ENCODE results near the gene MDH1.

The MDH1 gene

DNA sequence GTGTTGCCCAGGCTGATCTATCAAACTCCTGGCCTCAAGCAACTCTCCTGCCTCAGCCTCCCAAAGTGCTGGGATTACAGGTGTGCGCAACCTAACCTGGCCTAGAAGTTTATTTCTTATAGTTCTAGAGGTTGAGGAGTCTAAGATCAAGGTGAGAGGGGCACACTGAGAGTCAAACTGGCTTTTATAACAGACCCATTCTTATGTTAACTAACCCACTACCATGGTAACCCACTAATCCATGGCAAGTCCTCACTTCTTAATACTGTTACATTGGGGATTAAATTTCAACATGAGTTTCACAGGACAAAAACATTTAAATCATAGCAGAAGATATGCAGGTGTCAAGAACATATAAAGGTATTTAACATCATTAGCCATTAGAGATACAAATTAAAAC, 50.6 kb downstream of the MDH1 start:
- no peak for DNase-seq

DNA sequence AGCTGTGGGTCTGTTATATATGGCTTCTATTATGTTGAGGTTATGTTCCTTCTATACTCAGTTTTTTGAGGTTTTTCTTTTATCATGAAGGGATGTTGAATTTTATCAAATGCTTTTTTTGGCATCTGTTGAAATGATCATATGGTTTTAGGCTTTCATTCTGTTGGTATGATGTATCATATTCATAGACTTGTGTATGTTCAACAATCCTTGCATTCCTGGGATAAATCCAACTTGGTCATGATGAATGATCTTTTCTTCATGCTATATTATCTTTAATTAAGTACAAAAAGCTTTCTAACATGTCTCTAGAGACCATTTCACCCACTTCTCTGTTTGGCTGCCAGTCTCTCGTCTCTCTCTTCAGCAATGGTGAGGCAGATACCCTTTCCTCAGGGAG, 54.2 kb downstream of the MDH1 start:
- no peak for DNase-seq

DNA sequence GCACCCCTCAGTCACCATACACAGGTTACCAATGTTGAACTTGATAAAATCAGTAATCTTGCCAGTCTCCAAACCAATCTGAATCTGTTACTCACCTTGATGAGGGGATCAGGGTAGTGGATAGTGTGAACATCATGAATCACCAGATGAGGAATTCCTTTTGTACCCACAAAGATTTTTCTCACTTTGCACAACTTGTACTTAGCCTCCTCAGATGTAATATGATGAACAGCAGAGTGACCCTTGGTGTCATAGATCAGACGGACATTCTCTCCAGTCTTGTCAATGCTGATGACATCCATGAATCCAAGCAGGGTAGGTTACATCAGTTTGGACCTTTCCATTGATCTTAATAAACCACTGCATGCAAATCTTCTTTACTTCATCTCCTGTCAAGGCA, 54.7 kb downstream of the MDH1 start:
- no peak for DNase-seq

DNA sequence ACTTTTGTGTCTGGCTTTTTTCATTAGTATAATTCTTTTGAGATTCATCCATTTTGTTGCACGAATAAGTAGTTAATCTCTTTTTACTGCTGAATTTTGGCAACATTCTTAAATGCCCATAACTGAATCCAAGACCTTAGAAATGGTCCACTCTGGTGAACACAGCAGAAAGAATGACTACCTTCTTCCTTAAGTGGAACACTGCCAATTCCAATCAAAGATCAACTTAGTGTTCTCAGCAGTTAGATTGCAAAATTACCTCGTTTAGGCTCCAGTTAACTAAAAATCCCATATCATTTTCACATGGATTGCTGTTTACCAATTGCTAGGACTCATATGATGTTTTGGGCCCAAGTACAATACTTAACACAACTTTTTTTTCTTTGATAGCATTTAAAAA, 59.9 kb downstream of the MDH1 start:
- DNase-seq, result no peak

DNA sequence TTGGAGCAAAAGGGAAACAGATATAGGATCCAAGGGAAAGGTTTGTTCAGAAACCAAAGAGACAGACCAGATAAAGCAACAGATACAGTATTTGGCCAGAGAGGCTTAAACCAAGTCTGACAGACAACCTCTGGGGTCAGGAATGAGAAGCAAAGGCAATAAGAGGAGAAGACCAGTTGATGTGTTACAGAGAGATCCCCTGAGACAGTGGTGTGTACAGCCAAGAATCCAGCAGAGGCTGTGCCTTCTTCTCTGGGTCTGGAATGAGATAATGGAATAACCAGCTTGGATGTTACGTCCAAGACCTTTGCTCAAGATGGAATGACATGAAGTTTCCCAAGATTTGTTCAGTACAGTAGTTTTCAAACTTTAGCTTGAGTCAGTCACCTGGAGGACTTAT, 61.1 kb downstream of the MDH1 start:
- DNase-seq, result no peak

DNA sequence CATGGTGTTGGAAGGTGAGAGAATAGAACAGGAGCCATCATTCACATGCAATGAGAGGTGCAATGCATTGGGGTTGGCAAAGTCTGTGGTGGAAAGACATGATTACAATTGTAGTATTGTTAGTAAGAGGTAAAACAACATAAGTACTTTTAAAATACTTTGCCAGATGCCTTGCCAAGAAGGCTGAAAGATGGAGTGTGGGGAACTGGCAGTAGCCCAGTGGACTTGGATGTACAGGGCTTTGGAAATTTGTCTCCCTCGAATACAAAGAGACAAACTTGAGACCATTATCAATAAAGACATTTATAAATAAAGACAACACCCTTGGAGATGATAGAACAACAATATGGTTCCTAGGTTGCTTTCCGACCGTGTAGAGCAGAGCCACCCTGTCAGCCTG, 62.0 kb downstream of the MDH1 start:
- DNase-seq, result no peak

DNA sequence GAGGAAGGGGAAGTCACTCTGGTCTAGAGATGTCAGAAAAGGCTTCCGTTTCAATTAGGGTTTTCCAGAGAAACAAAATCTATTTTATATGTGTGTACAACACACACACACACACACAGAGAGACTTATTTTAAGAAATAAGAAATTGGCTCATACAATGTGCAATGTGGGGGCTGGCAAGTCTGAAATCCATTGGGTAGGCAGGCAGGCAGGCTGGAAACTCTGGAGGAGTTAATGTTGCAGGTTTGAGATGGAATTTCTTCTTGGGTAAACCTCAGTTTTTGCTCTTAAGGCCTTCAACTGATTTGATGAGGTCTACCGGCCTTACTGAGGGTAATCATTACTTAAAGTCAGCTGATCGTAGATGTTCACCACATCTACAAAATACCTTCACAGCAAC, 62.6 kb downstream of the MDH1 start:
- DNase-seq, result no peak

DNA sequence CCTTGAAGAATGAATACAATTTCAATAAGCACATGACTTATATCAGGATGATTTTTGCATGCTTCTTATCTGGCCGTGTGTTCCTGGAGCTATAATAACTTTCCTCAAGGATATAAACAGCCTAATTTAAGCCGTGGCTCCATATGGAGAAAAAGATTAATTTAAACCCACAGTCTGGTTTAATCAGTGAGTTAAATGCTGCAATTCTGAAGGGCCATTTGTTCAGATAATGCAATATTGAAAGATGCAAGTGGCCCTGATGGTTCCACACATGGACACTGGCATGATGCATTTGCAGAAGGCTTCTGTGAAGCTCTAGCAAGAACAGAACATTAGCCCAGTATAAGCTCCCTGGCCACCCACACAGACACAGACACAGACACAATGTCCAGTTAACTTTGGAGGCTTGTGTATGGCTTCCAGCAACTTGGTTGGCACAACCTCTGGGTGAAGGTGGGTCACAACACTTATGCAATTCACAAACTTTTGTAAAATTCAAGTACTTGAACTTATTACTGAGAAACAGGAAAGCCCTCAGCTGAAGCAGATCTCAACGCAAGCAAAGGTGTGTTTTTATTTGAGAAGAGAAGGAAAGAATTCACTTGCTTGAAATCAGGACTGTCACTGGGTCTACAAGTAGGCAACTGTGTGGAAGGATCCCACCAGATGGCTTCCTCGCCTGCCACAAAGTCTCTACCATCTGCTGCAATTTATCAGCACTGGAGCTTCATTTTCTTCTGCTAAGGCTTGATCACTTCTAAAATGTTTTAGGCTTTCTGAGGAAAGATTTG, 63.3 kb downstream of the MDH1 start:
- no peak for DNase-seq

DNA sequence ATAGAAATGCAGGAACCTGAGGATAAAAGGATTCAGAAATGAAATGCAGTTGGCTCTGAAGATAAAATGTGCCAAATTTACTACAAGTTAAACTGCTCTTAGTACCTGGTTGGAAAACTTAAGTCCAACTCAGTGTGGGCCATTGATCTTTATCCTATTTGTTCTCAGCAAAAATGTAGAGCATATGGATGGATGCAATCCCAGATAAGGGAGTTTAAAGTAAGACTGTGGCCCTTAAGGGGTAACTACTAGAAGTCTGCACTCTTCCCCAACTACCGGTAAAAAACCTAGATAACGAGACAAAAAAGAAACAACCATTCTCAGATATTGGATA, 63.9 kb downstream of the MDH1 start:
- no peak for DNase-seq

DNA sequence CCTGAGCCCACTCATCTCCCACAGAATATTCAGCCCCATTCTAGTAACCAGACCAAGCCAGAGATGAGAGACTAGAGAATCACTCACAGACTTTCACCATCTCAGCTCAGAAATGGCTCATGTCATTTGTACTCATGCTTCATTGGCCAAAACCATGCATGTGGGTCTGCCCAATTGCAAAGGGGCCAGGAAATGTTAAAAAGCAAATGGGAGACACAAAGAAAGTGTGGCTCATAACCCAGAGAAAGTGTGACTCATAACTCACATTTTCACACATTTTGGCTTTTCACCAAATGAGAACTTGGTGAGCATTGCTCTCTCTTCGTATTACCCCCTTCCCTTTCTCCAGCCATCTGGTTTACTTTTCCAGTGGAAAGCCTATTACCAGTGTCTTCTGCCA, 66.2 kb downstream of the MDH1 start:
- DNase-seq, result no peak

All from activated CD4-positive, alpha-beta T cell treated with anti-CD3 and anti-CD28 coated beads for 4 hours (primary cell).